ENCODE measurements around the gene SMARCAL1.
"Not testable (repeated sequence)": the region's sequence is repeated elsewhere in the genome, so short reads cannot be mapped to it uniquely, and the experiment has no call there.

The SMARCAL1 gene

GRCh38 chr2:216375286-216375685 lies 37.0 kb upstream of the SMARCAL1 start:
- peaks cover 28% of the 10 kb centered on the region for H3K27me3 ChIP-seq (ENCODE audit: control insufficient read depth, insufficient read depth, low read length)
- H3K9ac ChIP-seq (ENCODE audit: low read depth, low read length) = no peak overlapping the region
- no peaks in the 10 kb centered on the region for H3K9me3 ChIP-seq (ENCODE audit: control insufficient read depth, insufficient read depth, low read length)
- no peak overlapping the region for H3K4me3 ChIP-seq (ENCODE audit: low read depth, low read length)
- no peaks in the 10 kb centered on the region for H3K36me3 ChIP-seq (ENCODE audit: control insufficient read depth, insufficient read depth, low read length)
- peaks cover 3% of the 10 kb centered on the region for H3K4me1 ChIP-seq (ENCODE audit: control insufficient read depth, insufficient read depth, low read length)

DNA sequence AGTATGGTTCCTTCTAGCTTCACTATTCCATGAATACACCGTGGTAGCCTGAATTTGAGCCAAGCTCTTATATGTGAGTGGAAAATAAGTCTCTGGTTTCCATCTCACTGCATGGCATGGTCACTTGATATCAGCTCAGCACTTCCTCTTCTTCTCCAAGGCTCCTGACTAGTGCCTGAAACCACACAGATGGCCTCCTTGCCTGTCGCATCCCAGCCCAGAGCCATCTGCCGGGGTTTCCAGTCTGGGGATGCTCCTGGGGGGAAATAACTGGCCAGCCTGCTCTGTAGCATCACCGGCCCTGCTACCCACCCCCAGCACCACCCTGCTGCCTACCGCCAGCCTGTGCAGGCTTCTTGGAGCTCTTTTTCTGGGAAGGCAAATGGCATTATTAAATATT lies 32.3 kb upstream of the SMARCAL1 start:
- Histone ChIP-seq H3K9ac (ENCODE audit: low read depth, low read length) (no peak overlapping the region), H3K9me3 (ENCODE audit: control insufficient read depth, insufficient read depth, low read length) (no peaks in the 10 kb centered on the region), H3K27me3 (ENCODE audit: control insufficient read depth, insufficient read depth, low read length) (peaks cover 3% of the 10 kb centered on the region), H3K4me3 (ENCODE audit: low read depth, low read length) (no peak overlapping the region), H3K4me1 (ENCODE audit: control insufficient read depth, insufficient read depth, low read length) (no peaks in the 10 kb centered on the region), H3K36me3 (ENCODE audit: control insufficient read depth, insufficient read depth, low read length) (no peaks in the 10 kb centered on the region)

GRCh38 chr2:216384409-216384808 lies 27.9 kb upstream of the SMARCAL1 start:
- not testable (repeated sequence) for H3K27me3 ChIP-seq (ENCODE audit: control insufficient read depth, insufficient read depth, low read length); H3K4me3 ChIP-seq (ENCODE audit: low read depth, low read length); H3K36me3 ChIP-seq (ENCODE audit: control insufficient read depth, insufficient read depth, low read length)

GRCh38 chr2:216385478-216385877 lies 26.8 kb upstream of the SMARCAL1 start:
- Histone ChIP-seq H3K9me3 (ENCODE audit: control insufficient read depth, insufficient read depth, low read length) (no peaks in the 10 kb centered on the region), H3K4me3 (ENCODE audit: low read depth, low read length) (no peak overlapping the region), H3K9ac (ENCODE audit: low read depth, low read length) (no peak overlapping the region), H3K27me3 (ENCODE audit: control insufficient read depth, insufficient read depth, low read length) (no peaks in the 10 kb centered on the region), H3K36me3 (ENCODE audit: control insufficient read depth, insufficient read depth, low read length) (no peaks in the 10 kb centered on the region), H3K4me1 (ENCODE audit: control insufficient read depth, insufficient read depth, low read length) (peaks cover 3% of the 10 kb centered on the region)

More at GRCh38 chr2:216384409-216384808, 27.9 kb upstream of the SMARCAL1 start:
- H3K9me3 ChIP-seq (ENCODE audit: control insufficient read depth, insufficient read depth, low read length); H3K4me1 ChIP-seq (ENCODE audit: control insufficient read depth, insufficient read depth, low read length); H3K9ac ChIP-seq (ENCODE audit: low read depth, low read length): not testable (repeated sequence)

GRCh38 chr2:216387262-216387661 lies 25.0 kb upstream of the SMARCAL1 start:
- Histone ChIP-seq H3K36me3 (ENCODE audit: control insufficient read depth, insufficient read depth, low read length) (no peaks in the 10 kb centered on the region), H3K27me3 (ENCODE audit: control insufficient read depth, insufficient read depth, low read length) (no peaks in the 10 kb centered on the region), H3K9me3 (ENCODE audit: control insufficient read depth, insufficient read depth, low read length) (no peaks in the 10 kb centered on the region), H3K9ac (ENCODE audit: low read depth, low read length) (no peak overlapping the region), H3K4me3 (ENCODE audit: low read depth, low read length) (no peak overlapping the region), H3K4me1 (ENCODE audit: control insufficient read depth, insufficient read depth, low read length) (peaks cover 3% of the 10 kb centered on the region)

- Histone ChIP-seq H3K9ac (ENCODE audit: low read depth, low read length) (no peak overlapping the region), H3K4me1 (ENCODE audit: control insufficient read depth, insufficient read depth, low read length) (peaks cover 3% of the 10 kb centered on the region), H3K4me3 (ENCODE audit: low read depth, low read length) (no peak overlapping the region), H3K36me3 (ENCODE audit: control insufficient read depth, insufficient read depth, low read length) (no peaks in the 10 kb centered on the region), H3K27me3 (ENCODE audit: control insufficient read depth, insufficient read depth, low read length) (no peaks in the 10 kb centered on the region), H3K9me3 (ENCODE audit: control insufficient read depth, insufficient read depth, low read length) (no peaks in the 10 kb centered on the region)
Observed at GRCh38 chr2:216388046-216388884, 24.0 kb upstream of the SMARCAL1 start.

GRCh38 chr2:216389570-216389969 lies 22.7 kb upstream of the SMARCAL1 start:
- H3K4me1 ChIP-seq (ENCODE audit: control insufficient read depth, insufficient read depth, low read length) = peaks cover 3% of the 10 kb centered on the region
- no peak overlapping the region for H3K4me3 ChIP-seq (ENCODE audit: low read depth, low read length)
- H3K36me3 ChIP-seq (ENCODE audit: control insufficient read depth, insufficient read depth, low read length) = no peaks in the 10 kb centered on the region
- no peak overlapping the region for H3K9ac ChIP-seq (ENCODE audit: low read depth, low read length)
- H3K27me3 ChIP-seq (ENCODE audit: control insufficient read depth, insufficient read depth, low read length) = no peaks in the 10 kb centered on the region
- no peaks in the 10 kb centered on the region for H3K9me3 ChIP-seq (ENCODE audit: control insufficient read depth, insufficient read depth, low read length)

DNA sequence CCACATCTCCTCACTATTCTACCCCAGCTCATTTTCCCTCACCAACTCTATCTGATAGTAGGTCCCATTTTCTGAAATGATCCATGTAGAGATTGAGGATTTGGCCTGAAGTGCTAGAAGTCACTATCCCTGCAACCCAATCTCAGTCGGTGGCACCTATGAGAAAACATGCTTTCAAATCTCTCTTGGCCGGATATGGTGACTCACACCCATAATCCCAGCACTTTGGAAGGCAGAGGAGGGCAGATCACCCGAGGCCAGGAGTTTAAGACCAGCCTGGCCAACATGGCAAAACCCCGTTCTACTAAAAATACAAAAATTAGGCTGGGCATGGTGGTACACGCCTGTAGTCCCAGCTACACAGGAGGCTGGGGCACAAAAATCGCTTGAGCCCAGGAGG lies 20.9 kb upstream of the SMARCAL1 start:
- H3K9ac ChIP-seq (ENCODE audit: low read depth, low read length) = no peak overlapping the region
- H3K4me1 ChIP-seq (ENCODE audit: control insufficient read depth, insufficient read depth, low read length) = no peaks in the 10 kb centered on the region

GRCh38 chr2:216392018-216392562 lies 20.2 kb upstream of the SMARCAL1 start:
- Histone ChIP-seq H3K4me3 (ENCODE audit: low read depth, low read length) (no peak overlapping the region), H3K36me3 (ENCODE audit: control insufficient read depth, insufficient read depth, low read length) (no peaks in the 10 kb centered on the region), H3K4me1 (ENCODE audit: control insufficient read depth, insufficient read depth, low read length) (no peaks in the 10 kb centered on the region), H3K27me3 (ENCODE audit: control insufficient read depth, insufficient read depth, low read length) (no peaks in the 10 kb centered on the region), H3K9ac (ENCODE audit: low read depth, low read length) (no peak overlapping the region), H3K9me3 (ENCODE audit: control insufficient read depth, insufficient read depth, low read length) (no peaks in the 10 kb centered on the region)

More for the DNA sequence above, 20.9 kb upstream of the SMARCAL1 start:
- no peaks in the 10 kb centered on the region for H3K36me3 ChIP-seq (ENCODE audit: control insufficient read depth, insufficient read depth, low read length)
- no peaks in the 10 kb centered on the region for H3K9me3 ChIP-seq (ENCODE audit: control insufficient read depth, insufficient read depth, low read length)
- no peak overlapping the region for H3K4me3 ChIP-seq (ENCODE audit: low read depth, low read length)
- no peaks in the 10 kb centered on the region for H3K27me3 ChIP-seq (ENCODE audit: control insufficient read depth, insufficient read depth, low read length)

GRCh38 chr2:216392945-216393840 lies 19.1 kb upstream of the SMARCAL1 start:
- H3K27me3 ChIP-seq (ENCODE audit: control insufficient read depth, insufficient read depth, low read length) = no peaks in the 10 kb centered on the region
- no peak overlapping the region for H3K9ac ChIP-seq (ENCODE audit: low read depth, low read length)
- H3K4me1 ChIP-seq (ENCODE audit: control insufficient read depth, insufficient read depth, low read length) = no peaks in the 10 kb centered on the region
- no peaks in the 10 kb centered on the region for H3K9me3 ChIP-seq (ENCODE audit: control insufficient read depth, insufficient read depth, low read length)
- H3K36me3 ChIP-seq (ENCODE audit: control insufficient read depth, insufficient read depth, low read length) = no peaks in the 10 kb centered on the region
- no peak overlapping the region for H3K4me3 ChIP-seq (ENCODE audit: low read depth, low read length)

DNA sequence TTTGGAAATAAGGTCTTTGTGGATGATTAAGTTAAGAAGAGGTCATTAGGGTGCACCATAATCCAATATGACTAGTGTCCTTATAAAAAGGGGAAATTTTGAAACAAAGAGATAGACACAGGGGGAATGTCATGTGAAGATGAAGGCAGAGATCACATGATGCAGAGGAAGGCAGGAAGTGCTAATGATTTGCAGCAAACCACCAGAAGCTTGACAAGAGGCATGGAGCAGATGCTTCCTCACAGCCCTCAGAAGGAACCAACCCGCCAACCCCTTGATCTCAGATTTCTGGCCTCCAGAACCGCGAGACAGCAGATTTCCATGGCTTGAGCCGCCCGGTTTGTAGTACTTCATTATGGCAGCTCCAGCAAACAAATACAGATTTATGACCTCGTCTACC lies 17.4 kb upstream of the SMARCAL1 start:
- Histone ChIP-seq H3K27me3 (ENCODE audit: control insufficient read depth, insufficient read depth, low read length) (no peaks in the 10 kb centered on the region), H3K9ac (ENCODE audit: low read depth, low read length) (no peak overlapping the region), H3K4me3 (ENCODE audit: low read depth, low read length) (no peak overlapping the region), H3K9me3 (ENCODE audit: control insufficient read depth, insufficient read depth, low read length) (no peaks in the 10 kb centered on the region), H3K4me1 (ENCODE audit: control insufficient read depth, insufficient read depth, low read length) (no peaks in the 10 kb centered on the region), H3K36me3 (ENCODE audit: control insufficient read depth, insufficient read depth, low read length) (no peaks in the 10 kb centered on the region)
